Esophagus squamous epithelium (tissue), 5 donors: ENCODE data around the gene RNF168. TPM values are rescaled to one million over a fixed set of nuclear protein-coding genes. Genes with fewer than 3 reads are reported as not detected.

Source experiments
- DNase-seq: peaks from one replicate; lab custom pipeline; 2025; lab: John Stamatoyannopoulos, UW
- H3K27ac ChIP-seq, 4 donors: fragments of 200-600 bp; sonication (generic); one replicate each; pipeline ENCODE4 v1.5.1; 2016 to 2019; ENCODE audit warnings: mild to moderate bottlenecking in 1 of 4
- H3K27me3 ChIP-seq, 4 donors: fragments of 200-600 bp; sonication (generic); 1 replicate in 3 of 4; 2 replicates in 1 of 4; pipeline versions ENCODE4 v1.5.1 to v1.6.0; 2017 to 2021; ENCODE audit warnings: antibody characterized with exemption in 1 of 4
- H3K36me3 ChIP-seq, 3 donors: fragments of 200-600 bp; sonication (generic); one replicate each; pipeline ENCODE4 v1.5.1; 2016 to 2019
- H3K4me1 ChIP-seq, 3 donors: fragments of 200-600 bp; sonication (generic); one replicate each; pipeline ENCODE4 v1.5.1; 2017 to 2019
- H3K4me3 ChIP-seq, 4 donors: fragments of 200-600 bp; sonication (generic); 1 replicate in 3 of 4; 2 replicates in 1 of 4; pipeline ENCODE4 v1.5.1; 2016 to 2019; ENCODE audit warnings: mild to moderate bottlenecking in 2 of 4, moderate library complexity in 1 of 4
- H3K9me3 ChIP-seq, 3 donors: fragments of 200-600 bp; sonication (generic); one replicate each; pipeline ENCODE4 v1.5.1; 2016 to 2019
- CTCF ChIP-seq, 6 experiments: fragments of 450-650 bp in 4 of 6; fragments of 200-600 bp in 2 of 6; sonication (generic) in 2 of 6; IDR thresholded peaks; one replicate each; pipeline ENCODE4 v1.5.1; 2016 to 2019; ENCODE audit warnings: antibody characterized with exemption in 6 of 6, mild to moderate bottlenecking in 4 of 6, moderate library complexity in 4 of 6
- POLR2A ChIP-seq, 4 donors: fragments of 450-650 bp; IDR thresholded peaks; one replicate each; pipeline ENCODE4 v1.6.1; 2017; ENCODE audit warnings: antibody characterized with exemption in 4 of 4, mild to moderate bottlenecking in 4 of 4, moderate library complexity in 3 of 4
- WGBS, 2 donors: methylation state at CpG; one replicate each; pipeline ENCODE4 v1.1.5; 2018; 5-methylcytosine and 5-hydroxymethylcytosine counted together
- intact Hi-C: fragments of 100-400 bp; cut with DNase I; formaldehyde crosslinking; loops from one replicate; pipeline ENCODE4 v1.15.0; 2022
- total RNA-seq, 4 donors: library from RNA; depleted of rRNA; stranded (reverse); fragments of >200 nt; gene quantifications; one replicate each; pipeline ENCODE4 v1.1.0, GENCODE V29; 2016
- donor health status: DM: yes; HTN: yes; CAD: no.

The RNF168 gene
- total RNA-seq, 4 donors from 2014 or later = 13.0 to 23.8 (median 19.6) TPM

DNA sequence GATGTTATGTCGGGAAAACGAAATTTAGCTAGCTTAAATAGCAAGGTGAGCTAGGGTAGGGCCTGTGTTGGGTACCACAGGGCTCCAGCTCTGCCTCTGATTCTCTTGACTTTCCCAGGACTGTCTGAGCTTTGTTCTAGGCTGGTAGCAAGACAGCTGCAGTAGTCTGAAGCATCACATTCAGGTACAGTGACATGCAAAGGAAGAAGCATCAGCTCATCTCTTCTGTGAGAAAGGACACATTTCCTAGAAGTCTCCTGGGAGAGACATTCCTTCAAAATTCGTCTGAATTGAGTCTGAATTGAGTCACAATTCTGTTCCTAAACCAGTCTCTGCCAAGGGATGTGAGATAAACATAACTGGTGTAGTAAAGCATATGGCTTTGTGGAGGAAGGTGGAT, 62.9 kb downstream of the RNF168 start:
- DNase-seq = no peak
- Histone ChIP-seq H3K9me3 (no peaks in the 10 kb centered on the region), H3K27me3 (no peaks in the 10 kb centered on the region), H3K27ac (no peak overlapping the region), H3K36me3 (no peaks in the 10 kb centered on the region), H3K4me3 (no peak overlapping the region), H3K4me1 (no peaks in the 10 kb centered on the region)
- WGBS, 2 donors = 47 to 68% methylated on average over 3 of the region's 3 CpGs
- TF ChIP-seq CTCF (IDR thresholded peaks at IDR 0.05) = no peak
- TF ChIP-seq POLR2A (IDR thresholded peaks at IDR 0.05) = no peak
- intact Hi-C loops = no loop called here

- Histone ChIP-seq H3K9me3 (no peaks in the 10 kb centered on the region), H3K27me3 (no peaks in the 10 kb centered on the region), H3K27ac (no peak overlapping the region), H3K36me3 (no peaks in the 10 kb centered on the region), H3K4me1 (no peaks in the 10 kb centered on the region), H3K4me3 (no peak overlapping the region)
- TF ChIP-seq POLR2A (IDR thresholded peaks at IDR 0.05) (no peak), CTCF (IDR thresholded peaks at IDR 0.05) (no peak)
- intact Hi-C loops = no loop called here
- 76 to 77% methylated on average over 6 of the region's 6 CpGs for WGBS, 2 donors
- no peak for DNase-seq
These were observed 63.5 kb downstream of the RNF168 start for GRCh38 chr3:196440041-196440537.

GRCh38 chr3:196432137-196432879, 71.3 kb downstream of the RNF168 start, which contains the start of gene UBXN7:
UBXN7 (minus strand) TSS chr3:196432427; CDS start chr3:196432399, 28 bp downstream.
- Histone ChIP-seq H3K9me3 (no peaks in the 10 kb centered on the region), H3K4me1 (peaks cover 9 to 37% (median 10%) of the 10 kb centered on the region in 3 donors), H3K36me3 (peaks cover 0 to 9% (median 0%) of the 10 kb centered on the region in 3 donors), H3K27ac (peak within 1 kb of the TSS; percentile 89 to 97 (median 94)), H3K27me3 (no peaks in the 10 kb centered on the region), H3K4me3 (peak within 1 kb of the TSS; percentile 79 to 97 (median 87))
- peak; percentile 58 for DNase-seq
- TF ChIP-seq CTCF (IDR thresholded peaks at IDR 0.05) (peak in 1 of 6 experiments; percentile 14), POLR2A (IDR thresholded peaks at IDR 0.05) (peak in 3 of 4 donors; percentile 55 to 85 (median 59))
- intact Hi-C loops = loop anchor here (5.0 kb wide), 1 partner anchor 70 kb away; the partner anchor contains the start of gene RNF168
- WGBS, 2 donors = 0 to 1% methylated on average over 23 of the region's 67 CpGs

DNA sequence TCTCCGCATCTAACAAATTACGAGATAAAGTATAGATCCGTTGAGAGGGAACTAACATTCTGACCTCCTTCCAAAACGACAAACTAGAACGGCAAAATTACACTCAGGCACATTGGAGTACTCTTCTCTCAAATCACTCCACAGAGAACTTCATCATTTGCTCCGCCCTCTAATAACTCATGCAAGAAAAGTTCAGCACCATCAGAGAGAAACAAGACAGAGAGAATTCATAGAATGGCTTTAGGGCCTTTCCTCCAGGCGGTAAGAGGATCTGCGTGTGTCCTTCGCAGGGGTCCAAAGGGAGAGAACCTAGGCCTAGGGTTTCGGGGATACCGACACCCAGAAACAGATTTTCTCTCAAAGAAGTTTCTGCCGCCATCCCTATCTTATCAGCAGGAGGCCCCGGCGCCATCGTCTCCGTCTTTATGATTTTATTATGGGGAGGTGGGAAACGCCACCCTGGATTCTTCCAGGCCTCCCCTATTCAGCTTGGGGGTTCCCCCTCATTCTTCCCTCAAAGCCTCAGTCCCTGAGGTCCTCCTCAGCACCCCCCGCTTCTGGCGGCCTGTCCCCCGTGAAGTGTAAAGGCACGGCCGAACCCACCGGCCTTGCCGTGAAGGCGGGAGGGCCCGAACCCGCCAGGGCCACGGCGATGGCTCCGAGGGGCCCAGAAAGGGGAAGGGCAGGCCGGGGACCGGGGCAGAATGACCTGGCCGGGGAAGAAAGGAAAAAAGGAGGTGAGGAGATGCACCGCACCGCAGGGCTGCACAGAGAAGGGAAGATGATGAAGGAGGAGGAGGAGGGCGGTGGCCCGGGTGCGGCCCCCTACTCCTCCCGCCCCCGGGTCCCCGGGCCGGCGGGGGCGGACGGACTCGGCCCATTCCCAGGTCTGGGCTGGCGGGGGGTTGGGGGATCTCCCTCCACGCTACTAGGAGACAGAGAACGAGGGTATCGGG, 72.1 kb downstream of the RNF168 start:
- H3K36me3 ChIP-seq = peaks cover 0 to 14% (median 0%) of the 10 kb centered on the region in 3 donors
- no peaks in the 10 kb centered on the region for H3K27me3 ChIP-seq
- H3K4me1 ChIP-seq = peaks cover 9 to 37% (median 10%) of the 10 kb centered on the region in 3 donors
- H3K4me3 ChIP-seq = peak overlapping the region; percentile 79 to 97 (median 87)
- H3K27ac ChIP-seq = peak overlapping the region; percentile 89 to 97 (median 94)
- DNase-seq = no peak
- no peaks in the 10 kb centered on the region for H3K9me3 ChIP-seq
- TF ChIP-seq POLR2A (IDR thresholded peaks at IDR 0.05) (no peak), CTCF (IDR thresholded peaks at IDR 0.05) (no peak)
- 1% methylated on average over 32 to 39 of the region's 50 CpGs for WGBS, 2 donors
- intact Hi-C loops = loop anchor here (5.0 kb wide), 1 partner anchor 71 kb away; the partner anchor contains the start of gene RNF168
